Measurements from ENCODE around the gene HOXB4.
"Not testable (repeated sequence)": the region's sequence is repeated elsewhere in the genome, so short reads cannot be mapped to it uniquely, and the experiment has no call there.

The HOXB4 gene

DNA sequence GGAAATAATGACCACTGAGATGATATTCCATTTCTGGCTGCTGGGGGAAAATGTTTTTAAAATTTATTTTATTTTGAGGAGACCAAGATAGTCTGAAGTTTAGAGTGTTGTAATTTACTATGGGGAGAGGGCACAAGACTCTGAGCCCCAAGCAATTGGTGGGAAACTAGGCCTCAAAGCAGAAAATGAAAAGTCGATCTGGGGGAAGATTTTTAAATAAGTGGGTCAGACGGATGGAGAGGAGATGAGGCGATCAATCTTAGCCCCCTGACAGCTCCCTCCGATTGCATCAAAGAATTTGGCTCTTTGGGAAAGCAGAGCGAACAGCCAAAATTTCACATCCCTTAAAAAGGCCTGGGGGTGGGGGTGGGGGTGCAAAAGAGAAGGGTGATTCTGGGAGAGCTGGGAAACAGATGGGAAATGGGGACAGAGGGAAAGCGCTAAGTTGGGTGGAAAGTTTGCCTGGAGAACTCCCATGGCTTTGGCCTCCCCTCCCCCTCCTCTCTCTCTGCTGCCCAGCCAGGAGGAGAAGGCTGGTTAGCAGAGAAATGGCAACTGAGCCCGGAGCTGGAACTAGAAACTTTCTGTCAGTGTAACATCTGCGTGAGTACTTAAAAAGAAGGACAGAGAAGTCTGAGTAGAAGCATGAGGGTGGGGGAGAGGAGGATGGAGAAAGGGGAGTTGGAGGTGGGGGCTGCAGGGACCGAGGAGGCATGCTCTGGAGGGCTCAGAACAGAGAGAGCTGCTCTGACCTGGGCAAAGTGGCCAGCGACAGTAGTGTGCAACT is 31.8 kb downstream of the HOXB4 start:
- DNase-seq, result no peak

DNA sequence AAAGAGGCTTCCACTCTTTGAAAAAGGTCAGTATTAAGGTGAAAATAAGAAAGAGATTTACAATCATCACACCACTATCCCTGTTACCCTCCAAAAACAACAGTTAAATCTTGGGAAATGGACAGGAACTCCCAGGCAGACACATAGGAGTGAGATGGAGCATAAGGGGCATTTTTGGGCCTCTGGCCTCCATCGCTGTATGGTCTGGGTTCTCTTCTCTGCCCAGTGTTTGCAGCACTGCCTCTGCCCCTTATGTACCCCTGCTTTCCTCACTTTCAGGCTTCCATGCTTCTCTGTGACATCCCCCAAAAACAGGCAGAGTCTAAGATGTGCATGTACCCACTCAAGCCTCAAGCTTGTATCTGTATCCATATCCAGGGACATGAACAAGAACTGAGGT is 32.6 kb downstream of the HOXB4 start:
- no peak for DNase-seq

DNA sequence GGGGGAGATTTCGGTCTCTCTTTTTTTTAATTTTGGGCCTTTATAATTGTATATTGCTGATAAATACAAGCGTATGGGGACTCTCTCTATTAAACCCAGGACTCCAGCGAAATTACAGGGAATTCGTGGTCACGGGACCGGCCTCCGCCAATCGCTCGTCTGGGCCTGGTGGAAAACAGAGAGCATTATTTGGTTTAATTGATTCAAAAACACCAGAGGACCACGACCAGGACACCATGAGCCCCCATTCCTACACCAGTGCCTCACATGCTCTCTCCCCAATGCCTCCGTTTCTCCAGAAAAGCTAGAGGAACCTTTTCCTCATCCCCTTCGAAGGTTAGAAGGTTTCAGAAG is 33.2 kb downstream of the HOXB4 start, which contains the start of gene HOXB2:
TSS of gene HOXB2 (minus strand) at position 88 of the 354 bp plus-strand sequence. CDS start 198 bp downstream, outside the sequence.
- no peak for DNase-seq

DNA sequence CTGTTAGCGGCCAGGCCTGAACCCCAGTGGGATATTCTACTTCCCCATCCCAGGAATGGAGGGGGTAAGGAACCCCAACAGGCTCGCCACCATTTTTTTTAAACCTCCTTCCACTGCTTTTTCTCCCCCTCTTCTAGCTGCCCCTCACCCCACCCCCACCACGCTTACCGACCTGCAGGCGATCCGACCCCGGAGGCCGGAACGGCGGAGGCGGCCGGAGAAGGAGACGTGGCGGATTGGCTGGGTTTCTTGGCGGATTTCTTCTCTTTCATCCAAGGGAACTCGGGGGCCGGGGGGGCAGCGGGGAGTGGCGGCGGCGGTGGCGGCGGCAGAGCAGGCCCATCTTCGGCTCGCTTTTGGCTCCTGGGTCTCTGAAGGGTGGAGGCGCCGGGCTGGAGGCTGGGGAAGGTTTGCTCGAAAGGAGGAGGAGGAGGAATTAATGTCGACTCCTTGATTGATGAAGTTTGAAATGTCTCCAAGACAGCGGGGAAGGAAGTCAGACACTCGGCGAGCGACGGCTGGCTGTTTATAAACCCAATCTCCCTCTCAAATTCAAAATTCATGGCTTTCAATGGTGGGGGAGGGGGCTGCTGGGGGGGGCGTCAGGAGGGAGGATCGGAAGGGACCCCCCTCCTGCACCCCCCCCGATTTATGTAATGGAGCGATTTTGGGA is 33.7 kb downstream of the HOXB4 start:
- peak; percentile 67 for DNase-seq

GRCh38 chr17:48543854-48544348 is 34.2 kb downstream of the HOXB4 start:
- DNase-seq, result no peak

- peak; percentile 85 for DNase-seq
These were observed 34.9 kb downstream of the HOXB4 start for GRCh38 chr17:48543107-48543853.

GRCh38 chr17:48542698-48543106 is 35.4 kb downstream of the HOXB4 start:
- DNase-seq, result no peak

DNA sequence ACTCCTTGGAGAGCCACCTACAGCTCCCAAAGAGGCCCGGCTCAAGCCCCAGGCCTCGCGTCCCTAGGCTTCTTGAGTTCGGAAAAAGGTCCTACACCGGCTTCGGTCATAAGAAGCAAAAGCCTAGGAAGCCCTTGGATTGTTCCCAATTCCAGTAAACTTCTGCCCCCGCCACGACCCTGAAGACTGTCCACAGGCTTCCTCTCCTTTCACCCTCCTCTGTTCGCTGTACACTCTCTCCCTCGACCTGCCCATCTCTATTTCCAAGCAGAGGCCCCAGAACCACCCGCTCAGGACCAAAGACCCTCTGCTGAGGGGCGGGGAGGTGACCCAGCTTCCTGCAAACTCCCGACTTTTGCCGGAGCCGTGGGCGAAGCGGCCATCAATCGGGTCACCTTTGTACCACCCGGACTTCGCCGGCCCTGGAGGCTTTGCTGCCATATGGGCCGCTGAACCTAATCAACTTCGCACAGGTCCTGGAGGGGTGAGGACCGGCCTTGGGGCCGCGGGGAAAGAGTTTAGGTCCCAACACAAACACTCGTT is 36.0 kb downstream of the HOXB4 start:
- peak; percentile 34 for DNase-seq

DNA sequence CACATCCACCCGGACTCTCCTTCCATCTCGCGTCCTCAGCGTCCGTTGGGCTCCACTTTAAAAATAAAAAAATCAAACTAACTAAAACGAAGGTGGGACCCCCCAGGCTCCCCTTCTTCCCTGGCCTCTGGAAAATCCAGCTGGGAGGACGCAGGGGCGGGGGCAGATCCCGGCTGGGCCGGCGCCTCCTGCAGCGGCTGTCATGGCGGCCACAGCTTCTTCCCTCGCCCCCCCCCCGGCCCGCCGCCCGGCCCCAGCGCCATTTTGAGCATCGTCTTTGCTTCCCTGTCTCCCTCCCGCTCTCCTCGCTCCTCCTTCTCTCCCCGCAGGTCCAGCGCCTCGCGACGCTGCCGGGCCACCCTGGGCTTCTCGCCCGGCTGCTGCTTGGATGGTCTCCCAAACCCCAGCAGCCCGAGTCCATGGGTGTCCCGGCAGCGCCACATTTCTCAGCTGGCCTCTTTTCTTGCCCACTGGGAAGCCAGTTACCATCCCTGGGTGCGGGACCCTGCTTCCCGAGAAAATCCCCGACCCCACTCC is 36.5 kb downstream of the HOXB4 start:
- peak; percentile 48 for DNase-seq

- DNase-seq, result no peak
These were observed 37.0 kb downstream of the HOXB4 start for GRCh38 chr17:48541036-48541576.

- no peak for DNase-seq
These were observed 37.9 kb downstream of the HOXB4 start for GRCh38 chr17:48540213-48540612.

- DNase-seq, result no peak
These were observed 39.0 kb downstream of the HOXB4 start for GRCh38 chr17:48539177-48539576.

GRCh38 chr17:48537316-48537715 is 40.8 kb downstream of the HOXB4 start:
- DNase-seq, result no peak

DNA sequence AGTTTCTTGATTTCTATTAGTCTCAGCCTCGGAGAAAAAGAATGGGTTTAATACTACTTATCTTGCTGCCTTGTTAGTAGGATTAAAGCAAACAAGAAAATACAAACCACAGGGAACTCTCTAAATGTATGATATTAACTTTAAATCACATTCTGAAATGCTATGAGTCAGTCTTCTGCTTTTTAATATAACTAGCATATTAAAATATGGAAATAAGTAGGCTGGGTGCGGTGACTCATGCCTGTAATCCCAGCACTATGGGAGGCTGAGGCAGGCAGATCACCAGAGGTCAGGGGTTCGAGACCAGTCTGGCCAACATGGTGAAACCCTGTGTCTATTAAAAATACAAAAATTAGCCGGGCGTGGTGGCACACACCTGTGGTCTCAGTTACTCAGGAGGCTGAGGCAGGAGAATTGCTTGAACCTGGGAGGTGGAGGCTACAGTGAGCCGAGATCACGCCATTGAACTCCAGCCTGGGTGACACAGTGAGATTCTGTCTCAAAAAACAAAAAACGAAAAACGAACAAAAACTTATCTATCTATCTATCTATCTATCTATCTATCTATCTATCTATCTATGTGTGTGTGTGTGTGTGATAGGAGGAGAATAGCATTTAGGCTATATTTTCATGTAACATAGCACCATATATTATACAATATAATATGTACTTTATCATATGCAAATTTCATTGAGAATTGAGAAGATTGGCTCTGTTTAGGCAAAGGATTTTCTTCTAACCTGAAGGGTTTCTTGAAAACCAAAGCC is 42.2 kb downstream of the HOXB4 start:
- DNase-seq, result not testable (repeated sequence)

DNA sequence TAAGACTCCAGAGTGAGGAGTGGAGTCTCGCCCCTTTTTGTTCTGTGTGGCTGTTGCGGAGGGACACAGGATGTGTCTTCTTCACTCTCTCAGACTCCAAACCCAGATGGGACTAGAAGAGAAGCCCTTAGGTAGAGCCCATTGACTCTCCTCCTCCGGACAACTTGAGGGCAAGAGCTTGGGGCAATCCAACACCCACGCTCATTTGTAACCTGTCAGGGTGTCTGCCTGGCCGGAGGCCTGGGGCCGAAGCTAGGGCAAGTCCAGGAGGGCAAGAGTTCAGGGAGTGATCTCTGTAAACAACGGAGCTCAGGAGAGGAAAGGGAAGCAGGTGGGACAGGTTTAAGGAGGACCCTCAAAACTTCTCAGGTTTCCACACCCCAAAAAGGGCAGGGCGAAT is 45.9 kb downstream of the HOXB4 start:
- DNase-seq, result no peak

- DNase-seq, result no peak
These were observed 47.3 kb downstream of the HOXB4 start, which contains the start of gene HOXB1 for GRCh38 chr17:48530887-48531272. HOXB1 (minus strand) TSS chr17:48531011; CDS start chr17:48530904, 107 bp downstream.

DNA sequence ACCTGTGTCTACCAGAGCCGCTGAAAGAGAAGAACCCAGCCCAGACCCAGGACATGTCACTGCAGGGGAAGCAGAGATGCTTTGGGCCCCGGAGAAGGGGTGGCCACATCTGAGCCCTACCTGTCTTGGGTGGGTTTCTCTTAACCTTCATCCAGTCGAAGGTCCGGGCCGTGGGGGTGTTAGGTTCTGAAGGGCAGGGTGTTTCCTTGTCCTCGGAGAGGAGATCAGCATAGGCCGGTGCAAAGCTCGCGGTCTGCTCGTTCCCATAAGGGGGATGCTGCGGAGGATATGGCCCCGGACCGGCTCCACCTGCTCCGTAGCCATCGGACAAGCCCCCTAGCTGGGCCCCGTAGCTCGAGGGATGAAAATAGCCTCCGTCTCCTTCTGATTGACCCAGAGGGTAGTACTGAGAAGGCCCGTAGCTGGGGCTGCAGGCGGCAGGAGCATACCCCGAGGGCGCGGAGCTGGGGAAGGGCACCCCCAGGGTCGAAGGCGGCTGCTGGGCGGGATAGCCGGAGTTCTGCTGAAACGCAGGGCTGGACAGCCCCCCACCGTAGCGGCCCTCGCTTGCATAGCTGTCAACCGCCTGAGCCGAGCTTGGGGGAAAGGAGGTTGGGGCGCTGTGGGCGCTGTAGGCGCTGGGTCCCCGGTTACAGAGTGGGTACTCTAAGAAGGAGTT is 47.8 kb downstream of the HOXB4 start:
- DNase-seq, result no peak

- no peak for DNase-seq
These were observed 48.5 kb downstream of the HOXB4 start for GRCh38 chr17:48529683-48530009.

GRCh38 chr17:48528936-48529682 is 49.0 kb downstream of the HOXB4 start:
- DNase-seq, result no peak

GRCh38 chr17:48528153-48528935 is 49.8 kb downstream of the HOXB4 start:
- DNase-seq, result no peak

Data from NK-92 treated with Interleukin-12 subunit alpha and Interleukin-12 subunit beta, amount 100 ng/mL, for 24 hours (cell line).